GM08714 (cell line): ENCODE data around the gene KLHL33.

Experiments used
- H3K4me3 ChIP-seq: fragments of 200-500 bp; sonication (Bioruptor generic); 2 replicates; pipeline ENCODE4 v1.5.1; 2014; ENCODE audit warnings: mild to moderate bottlenecking, low read length, inconsistent platforms
- ZNF274 ChIP-seq: IDR thresholded peaks from 2 replicates; pipeline ENCODE4 v1.6.1; 2012; ENCODE audit warnings: mild to moderate bottlenecking, low read depth, low read length

The KLHL33 gene

DNA sequence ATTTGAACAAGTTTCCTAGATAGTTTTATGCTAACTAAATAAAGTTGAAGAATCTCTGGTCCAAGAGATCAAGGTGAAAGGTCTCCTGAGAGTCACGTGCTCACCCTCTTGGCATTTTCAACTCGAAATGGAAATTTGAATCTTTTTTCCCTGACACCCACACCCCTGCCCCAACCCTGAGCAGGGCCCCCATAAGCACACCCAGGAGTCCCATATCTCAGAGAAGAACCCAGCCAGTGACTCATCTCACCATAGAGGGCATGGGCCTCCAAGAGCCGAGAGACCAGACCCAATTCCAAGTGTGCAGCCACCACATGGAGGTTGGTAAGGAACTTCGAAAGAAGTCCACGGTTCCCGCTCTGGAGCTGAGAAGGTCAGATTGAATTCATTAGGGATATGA is 55.3 kb downstream of the KLHL33 start:
- no peak overlapping the region for H3K4me3 ChIP-seq
- TF ChIP-seq ZNF274, result no peak

DNA sequence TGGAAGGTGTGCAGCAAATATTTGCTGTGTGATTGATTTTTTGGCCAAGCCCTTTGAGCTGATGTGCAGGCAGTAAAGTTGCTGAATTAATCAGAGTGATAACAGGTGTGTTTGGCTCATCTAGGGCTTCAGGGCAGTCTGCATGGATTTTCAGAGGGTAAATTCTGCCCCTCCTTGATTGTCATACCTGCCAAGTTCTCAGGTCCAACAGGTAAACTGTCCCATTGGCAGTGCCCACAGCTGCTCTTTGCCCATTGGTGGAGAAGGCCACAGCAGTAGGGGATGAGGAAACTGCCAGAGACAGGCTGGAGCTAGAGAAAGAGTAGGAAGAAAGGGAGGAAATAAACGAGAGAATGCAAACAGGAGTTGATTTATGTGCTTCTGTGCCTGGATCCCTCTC is 56.2 kb downstream of the KLHL33 start:
- TF ChIP-seq ZNF274, result no peak
- no peak overlapping the region for H3K4me3 ChIP-seq

DNA sequence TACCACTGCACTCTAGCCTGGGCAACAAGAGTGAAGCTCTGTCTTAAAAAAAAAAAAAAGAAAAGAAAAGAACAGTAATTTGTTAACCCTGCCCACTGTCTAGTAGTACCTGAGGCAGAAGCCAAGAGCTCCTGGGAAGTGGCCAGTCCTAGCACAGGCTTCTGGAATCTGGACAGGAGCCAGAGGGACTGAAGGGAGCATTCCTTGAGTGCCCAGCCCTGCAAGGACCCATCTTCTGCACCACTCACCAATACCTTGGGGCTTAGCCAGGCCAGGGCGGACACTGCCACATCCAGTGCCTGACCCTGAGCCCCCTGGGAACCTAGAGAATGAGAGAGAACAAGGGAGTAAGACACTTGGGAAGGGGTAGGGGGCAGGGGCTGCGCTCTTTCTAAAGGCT is 58.8 kb downstream of the KLHL33 start:
- no peak overlapping the region for H3K4me3 ChIP-seq
- no peak for TF ChIP-seq ZNF274

DNA sequence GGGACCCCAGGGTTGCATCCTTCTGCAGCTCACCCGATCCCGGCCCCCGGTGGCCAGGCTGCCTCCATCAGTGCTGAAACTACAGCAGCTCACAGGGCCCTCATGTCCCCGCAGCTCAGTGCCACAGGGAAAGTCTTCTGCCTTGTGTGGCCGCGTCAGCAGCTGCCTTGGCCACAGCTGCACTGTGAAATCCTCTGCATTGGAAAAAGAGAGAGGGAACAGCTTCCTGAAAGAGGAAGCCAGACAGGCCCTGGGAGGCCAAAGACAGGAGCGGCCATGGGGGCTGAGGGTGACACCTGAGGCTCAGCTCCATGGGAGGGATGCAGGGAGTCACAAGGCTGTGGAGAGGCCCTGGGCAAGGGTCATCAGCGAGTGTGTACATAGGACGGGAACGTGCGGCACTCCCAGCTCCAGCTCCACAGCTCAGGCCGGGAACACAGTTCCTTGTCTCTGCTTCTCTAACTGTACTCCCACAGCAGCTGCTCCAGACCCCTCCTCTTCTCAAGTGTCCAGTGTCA is 59.8 kb downstream of the KLHL33 start:
- TF ChIP-seq ZNF274, result no peak
- no peak overlapping the region for H3K4me3 ChIP-seq
